Measurements from ENCODE around the gene FAM204A.

Gene FAM204A

GRCh38 chr10:118259288-118259906, 82.7 kb downstream of the FAM204A start:
- Mint-ChIP-seq H3K27ac (no peak overlapping the region), H3K36me3 (no peaks in the 10 kb centered on the region), H3K9me3 (no peaks in the 10 kb centered on the region), H3K27me3 (peaks cover 28% of the 10 kb centered on the region), H3K4me3 (no peak overlapping the region), H3K4me1 (no peaks in the 10 kb centered on the region)
- CTCF ChIA-PET, result interaction anchor here (0.7 to 2.6 kb wide), 12 partner anchors 9 to 763 kb away, joined by 3 to 9 read pairs (median 3); no protein-coding TSS in a partner anchor
- DNase-seq, result peak; percentile 62

- Mint-ChIP-seq H3K27ac (no peak overlapping the region), H3K4me1 (no peaks in the 10 kb centered on the region), H3K9me3 (no peaks in the 10 kb centered on the region), H3K27me3 (peaks cover 32% of the 10 kb centered on the region), H3K4me3 (no peak overlapping the region), H3K36me3 (no peaks in the 10 kb centered on the region)
- CTCF ChIA-PET, result interaction anchor here (1.2 to 2.6 kb wide), 4 partner anchors 10 to 762 kb away, joined by 3 to 9 read pairs (median 6); no protein-coding TSS in a partner anchor
- no peak for DNase-seq
Observed at GRCh38 chr10:118258285-118258684, 83.8 kb downstream of the FAM204A start.

DNA sequence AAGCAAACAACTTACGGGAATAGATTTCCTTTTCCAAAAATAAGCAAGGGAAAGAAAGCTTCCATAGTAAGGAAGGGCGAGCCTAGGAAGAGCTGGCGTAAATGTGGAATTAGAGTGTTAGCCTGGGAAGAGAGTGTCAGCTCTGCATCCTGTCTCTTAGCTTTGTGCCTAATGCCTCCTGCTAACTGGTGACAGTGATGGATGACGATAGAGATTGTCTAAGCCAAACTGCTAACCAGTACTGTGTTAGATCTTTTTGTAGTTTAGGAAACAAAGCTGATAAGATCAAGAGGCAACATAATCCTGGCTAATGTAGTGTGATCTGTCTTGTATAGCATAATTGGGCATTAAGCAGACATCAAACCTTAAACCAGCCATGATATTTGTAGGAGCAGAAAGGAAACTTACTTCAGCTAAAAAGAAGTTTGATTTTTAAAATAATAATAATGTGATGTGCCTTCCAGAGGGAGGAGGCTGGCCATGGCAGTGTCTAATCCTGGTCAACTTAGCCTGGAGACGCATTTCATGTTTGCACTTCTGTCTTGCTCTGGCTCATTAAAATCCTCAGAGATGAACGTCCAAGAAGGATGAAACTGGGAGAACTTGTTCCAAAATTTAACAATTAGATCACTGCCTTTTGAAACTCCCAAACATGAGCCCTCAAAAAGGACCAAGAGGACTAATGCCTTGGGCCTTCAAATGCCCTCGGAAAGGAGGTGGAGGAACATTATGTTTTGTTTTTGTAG, 85.1 kb downstream of the FAM204A start:
- Mint-ChIP-seq H3K27me3 (peaks cover 29% of the 10 kb centered on the region), H3K9me3 (no peaks in the 10 kb centered on the region), H3K27ac (no peak overlapping the region), H3K4me1 (no peaks in the 10 kb centered on the region), H3K36me3 (no peaks in the 10 kb centered on the region), H3K4me3 (no peak overlapping the region)
- no peak for DNase-seq
- CTCF ChIA-PET, result no interaction called here

DNA sequence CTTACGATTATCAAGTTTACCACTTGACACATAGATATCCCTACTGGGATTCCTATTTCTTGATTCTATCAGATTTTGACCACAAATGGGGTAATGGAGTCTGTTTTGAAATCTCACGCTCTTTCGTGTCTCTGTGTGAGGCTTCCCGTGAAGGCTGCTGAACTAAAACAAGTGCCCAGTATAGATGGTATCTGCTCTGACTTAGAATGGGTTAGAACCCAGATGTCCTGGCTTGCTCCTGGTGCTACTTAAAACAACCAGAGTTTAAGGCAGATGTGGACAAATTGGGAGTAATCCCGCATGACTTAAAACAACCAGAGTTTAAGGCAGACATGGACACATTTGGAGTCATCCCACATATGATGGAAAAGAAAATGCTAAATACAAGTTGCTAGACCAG, 85.9 kb downstream of the FAM204A start:
- CTCF ChIA-PET, result no interaction called here
- Mint-ChIP-seq H3K9me3 (no peaks in the 10 kb centered on the region), H3K4me1 (no peaks in the 10 kb centered on the region), H3K4me3 (no peak overlapping the region), H3K27me3 (peaks cover 28% of the 10 kb centered on the region), H3K27ac (no peak overlapping the region), H3K36me3 (no peaks in the 10 kb centered on the region)
- no peak for DNase-seq

DNA sequence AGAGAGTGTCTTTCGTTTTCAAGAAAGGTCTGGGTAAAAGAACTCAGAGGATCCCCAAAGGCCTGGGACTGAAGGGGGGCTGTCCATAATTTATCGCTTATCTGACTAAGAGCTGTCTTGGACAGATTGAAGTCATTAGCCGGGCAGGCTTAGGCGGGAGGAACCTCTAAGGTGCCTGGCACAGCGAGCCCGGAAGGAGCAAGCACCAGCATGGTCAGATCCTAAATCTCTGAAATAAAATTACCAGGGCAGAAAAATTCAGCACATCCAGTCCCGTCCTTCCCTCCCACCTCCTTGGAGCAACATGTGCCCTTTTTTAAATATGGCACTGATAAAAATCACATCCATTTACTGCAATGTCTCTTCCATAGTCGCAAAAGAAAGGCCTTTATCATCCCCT, 86.8 kb downstream of the FAM204A start:
- no peaks in the 10 kb centered on the region for H3K4me1 Mint-ChIP-seq
- CTCF ChIA-PET, result no interaction called here
- H3K9me3 Mint-ChIP-seq, result no peaks in the 10 kb centered on the region
- no peak overlapping the region for H3K27ac Mint-ChIP-seq
- no peak for DNase-seq
- H3K36me3 Mint-ChIP-seq, result no peaks in the 10 kb centered on the region
- H3K27me3 Mint-ChIP-seq, result peaks cover 28% of the 10 kb centered on the region
- H3K4me3 Mint-ChIP-seq, result no peak overlapping the region

GRCh38 chr10:118254654-118255053, 87.5 kb downstream of the FAM204A start:
- Mint-ChIP-seq H3K9me3 (no peaks in the 10 kb centered on the region), H3K4me3 (no peak overlapping the region), H3K27me3 (peaks cover 27% of the 10 kb centered on the region), H3K36me3 (no peaks in the 10 kb centered on the region), H3K27ac (no peak overlapping the region), H3K4me1 (no peaks in the 10 kb centered on the region)
- CTCF ChIA-PET, result no interaction called here
- DNase-seq, result no peak

GRCh38 chr10:118253397-118253796, 88.7 kb downstream of the FAM204A start:
- no peak overlapping the region for H3K27ac Mint-ChIP-seq
- no peak overlapping the region for H3K4me3 Mint-ChIP-seq
- H3K27me3 Mint-ChIP-seq, result peaks cover 30% of the 10 kb centered on the region
- no peak for DNase-seq
- H3K4me1 Mint-ChIP-seq, result no peaks in the 10 kb centered on the region
- H3K9me3 Mint-ChIP-seq, result no peaks in the 10 kb centered on the region
- no peaks in the 10 kb centered on the region for H3K36me3 Mint-ChIP-seq
- CTCF ChIA-PET, result no interaction called here

- CTCF ChIA-PET, result no interaction called here
- Mint-ChIP-seq H3K36me3 (no peaks in the 10 kb centered on the region), H3K9me3 (no peaks in the 10 kb centered on the region), H3K27me3 (peaks cover 38% of the 10 kb centered on the region), H3K4me1 (no peaks in the 10 kb centered on the region), H3K27ac (no peak overlapping the region), H3K4me3 (no peak overlapping the region)
- no peak for DNase-seq
Observed at GRCh38 chr10:118251791-118252190, 90.3 kb downstream of the FAM204A start.

DNA sequence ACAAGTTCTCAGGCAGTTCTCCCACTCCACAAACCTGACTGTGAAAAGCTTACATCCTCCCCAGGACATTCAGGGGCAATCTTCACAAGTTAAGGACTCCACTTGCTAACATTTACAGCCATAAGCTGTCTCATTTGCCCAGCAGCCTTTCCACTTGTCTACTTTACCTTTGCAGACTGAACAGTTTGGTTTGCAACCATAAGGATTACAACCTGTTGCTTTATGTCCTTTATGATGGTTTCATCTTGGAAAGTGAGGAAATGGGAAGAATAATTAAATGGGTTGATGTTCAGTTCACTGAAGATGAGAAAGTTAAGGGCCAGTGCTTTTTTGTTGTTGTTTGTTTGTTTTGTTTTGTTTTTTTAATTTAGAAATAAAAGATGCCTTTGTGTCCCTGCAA, 92.4 kb downstream of the FAM204A start:
- Mint-ChIP-seq H3K4me1 (no peaks in the 10 kb centered on the region), H3K27ac (no peak overlapping the region), H3K36me3 (no peaks in the 10 kb centered on the region), H3K27me3 (peaks cover 56% of the 10 kb centered on the region), H3K9me3 (no peaks in the 10 kb centered on the region), H3K4me3 (no peak overlapping the region)
- DNase-seq, result no peak
- CTCF ChIA-PET, result interaction anchor here (0.9 to 1.0 kb wide), 2 partner anchors 8 to 9 kb away, joined by 3 read pairs; no protein-coding TSS in a partner anchor

Data from activated naive CD4-positive, alpha-beta T cell treated with anti-CD3 and anti-CD28 coated beads, Interleukin-2, amount 10 ng/mL, durations not matched to agents 7 days and 5 days (primary cell).